ENCODE results near the gene MFSD12. TPM values are rescaled to one million over a fixed set of nuclear protein-coding genes. Genes with fewer than 3 reads are reported as not detected.

MFSD12 gene
- total RNA-seq, 1 donor from 2014 or later: 85.5 TPM

GRCh38 chr19:3563709-3564524, 6.5 kb upstream of the MFSD12 start:
- Mint-ChIP-seq H3K36me3 (ENCODE audit: unreplicated experiment) (no peaks in the 10 kb centered on the region), H3K27ac (ENCODE audit: unreplicated experiment) (peak overlapping the region; percentile 50), H3K4me3 (ENCODE audit: unreplicated experiment) (no peak overlapping the region), H3K27me3 (ENCODE audit: unreplicated experiment) (no peaks in the 10 kb centered on the region), H3K4me1 (ENCODE audit: unreplicated experiment) (peaks cover 14% of the 10 kb centered on the region), H3K9me3 (ENCODE audit: unreplicated experiment) (no peaks in the 10 kb centered on the region)
- DNase-seq (ENCODE audit: extremely low spot score, unreplicated experiment): no peak
- no peak for TF ChIP-seq CTCF (IDR thresholded peaks at IDR 0.05)

GRCh38 chr19:3556978-3557460, 367 bp downstream of the MFSD12 start:
- Mint-ChIP-seq H3K27ac (ENCODE audit: unreplicated experiment) (peak overlapping the region; percentile 81), H3K27me3 (ENCODE audit: unreplicated experiment) (no peaks in the 10 kb centered on the region), H3K9me3 (ENCODE audit: unreplicated experiment) (no peaks in the 10 kb centered on the region), H3K36me3 (ENCODE audit: unreplicated experiment) (no peaks in the 10 kb centered on the region), H3K4me3 (ENCODE audit: unreplicated experiment) (peak overlapping the region; percentile 91), H3K4me1 (ENCODE audit: unreplicated experiment) (peaks cover 36% of the 10 kb centered on the region)
- peak; percentile 15 for TF ChIP-seq CTCF (IDR thresholded peaks at IDR 0.05)
- DNase-seq (ENCODE audit: extremely low spot score, unreplicated experiment): no peak

- H3K27ac Mint-ChIP-seq (ENCODE audit: unreplicated experiment): peak overlapping the region; percentile 81
- DNase-seq (ENCODE audit: extremely low spot score, unreplicated experiment): no peak
- peak overlapping the region; percentile 91 for H3K4me3 Mint-ChIP-seq (ENCODE audit: unreplicated experiment)
- no peaks in the 10 kb centered on the region for H3K36me3 Mint-ChIP-seq (ENCODE audit: unreplicated experiment)
- H3K27me3 Mint-ChIP-seq (ENCODE audit: unreplicated experiment): no peaks in the 10 kb centered on the region
- H3K9me3 Mint-ChIP-seq (ENCODE audit: unreplicated experiment): no peaks in the 10 kb centered on the region
- peaks cover 41% of the 10 kb centered on the region for H3K4me1 Mint-ChIP-seq (ENCODE audit: unreplicated experiment)
- no peak for TF ChIP-seq CTCF (IDR thresholded peaks at IDR 0.05)
Observed at GRCh38 chr19:3556423-3556977, 886 bp downstream of the MFSD12 start.

- peak overlapping the region; percentile 72 for H3K27ac Mint-ChIP-seq (ENCODE audit: unreplicated experiment)
Observed at GRCh38 chr19:3555653-3556422, 1.5 kb downstream of the MFSD12 start.

More at GRCh38 chr19:3555653-3556422, 1.5 kb downstream of the MFSD12 start:
- H3K4me3 Mint-ChIP-seq (ENCODE audit: unreplicated experiment): peak overlapping the region; percentile 91
- no peaks in the 10 kb centered on the region for H3K27me3 Mint-ChIP-seq (ENCODE audit: unreplicated experiment)
- H3K4me1 Mint-ChIP-seq (ENCODE audit: unreplicated experiment): peaks cover 41% of the 10 kb centered on the region
- DNase-seq (ENCODE audit: extremely low spot score, unreplicated experiment): no peak
- no peaks in the 10 kb centered on the region for H3K36me3 Mint-ChIP-seq (ENCODE audit: unreplicated experiment)
- H3K9me3 Mint-ChIP-seq (ENCODE audit: unreplicated experiment): no peaks in the 10 kb centered on the region
- TF ChIP-seq CTCF (IDR thresholded peaks at IDR 0.05): no peak
